GM18526 (cell line): ENCODE data around the gene PBLD.

Source experiments
- POLR2A ChIP-seq: IDR thresholded peaks from 3 replicates; pipeline ENCODE4 v1.6.1; 2011; ENCODE audit not compliant: insufficient read length; ENCODE audit errors: extremely low read depth

PBLD gene

DNA sequence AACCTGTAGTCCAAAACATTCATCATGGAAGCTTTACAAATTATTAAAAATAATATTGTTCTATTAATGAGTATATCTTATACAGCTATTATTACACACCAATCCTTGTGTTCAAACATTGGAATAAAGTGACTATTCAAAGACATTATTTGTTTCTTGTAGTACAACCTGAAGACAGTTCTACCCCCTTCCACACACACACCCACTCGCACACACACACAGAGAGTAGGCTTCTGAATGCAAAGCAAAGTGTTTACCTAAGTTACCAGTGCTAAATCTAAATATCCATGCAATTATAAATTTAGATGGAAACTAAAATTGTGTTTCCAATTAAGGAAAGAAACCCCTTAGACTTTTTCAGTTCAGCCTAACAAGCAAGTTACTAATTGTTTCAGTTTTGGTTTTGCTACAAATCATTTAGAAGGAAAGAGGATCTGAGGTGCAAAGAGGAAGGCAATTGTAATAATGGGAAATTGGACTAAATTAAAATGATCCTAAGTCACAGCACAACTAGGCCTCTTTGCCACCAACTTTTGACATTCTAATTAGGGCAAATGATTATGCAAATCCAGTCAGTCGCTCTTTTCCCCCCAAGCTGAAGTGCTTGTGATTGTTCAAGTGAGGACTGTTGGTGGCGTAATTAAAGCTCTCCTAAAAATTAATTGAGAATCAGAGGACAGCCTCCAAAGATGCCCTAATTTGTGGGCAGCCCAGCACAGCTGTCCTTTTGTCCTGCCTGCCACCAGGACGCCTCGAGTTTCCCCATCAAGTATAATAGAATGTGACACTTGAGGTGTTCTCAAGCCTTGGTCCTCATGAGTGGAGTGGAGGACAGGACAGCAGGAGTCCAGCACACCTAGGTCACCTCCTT lies 80.9 kb downstream of the PBLD start:
- TF ChIP-seq POLR2A, result no peak

DNA sequence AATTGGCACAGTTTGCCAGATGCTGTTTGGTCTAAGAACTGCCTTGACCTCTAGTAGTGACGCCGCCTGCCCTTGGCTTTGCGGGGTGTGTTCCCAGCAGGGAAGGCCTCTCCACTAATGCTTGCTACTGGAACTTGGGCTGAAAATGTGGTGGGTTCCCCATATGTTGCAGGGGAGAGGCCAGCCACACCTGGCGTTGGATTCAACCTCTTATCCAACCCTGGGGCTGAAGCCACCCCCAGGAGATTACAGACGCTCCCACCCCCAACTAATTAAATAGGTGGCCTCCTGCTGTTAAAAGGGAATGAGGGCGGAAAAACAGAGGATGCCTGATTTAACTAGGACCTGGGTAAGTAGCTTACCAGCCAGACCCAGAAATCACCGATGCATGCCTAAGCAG lies 81.6 kb downstream of the PBLD start:
- no peak for TF ChIP-seq POLR2A

DNA sequence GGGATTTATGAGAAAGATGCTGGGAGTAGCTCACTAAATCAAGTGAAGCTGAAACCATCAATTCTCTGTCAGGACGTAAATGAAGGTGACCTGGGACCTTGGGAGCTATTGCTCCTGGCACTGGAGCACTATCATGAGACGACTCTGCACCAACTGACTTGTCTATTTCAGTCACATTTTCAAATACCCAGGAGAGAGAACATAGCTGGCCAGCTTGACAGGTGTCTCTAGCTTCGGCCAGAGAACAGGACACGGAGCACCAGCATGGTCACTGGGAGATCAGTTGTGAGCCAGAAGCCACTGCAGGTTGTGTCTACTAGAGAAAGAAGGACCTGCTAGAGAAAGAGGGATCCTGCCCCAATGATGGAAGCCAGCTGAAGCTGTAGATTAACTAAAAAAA lies 83.4 kb downstream of the PBLD start:
- TF ChIP-seq POLR2A, result no peak

GRCh38 chr10:68247931-68248330 lies 84.8 kb downstream of the PBLD start:
- no peak for TF ChIP-seq POLR2A

DNA sequence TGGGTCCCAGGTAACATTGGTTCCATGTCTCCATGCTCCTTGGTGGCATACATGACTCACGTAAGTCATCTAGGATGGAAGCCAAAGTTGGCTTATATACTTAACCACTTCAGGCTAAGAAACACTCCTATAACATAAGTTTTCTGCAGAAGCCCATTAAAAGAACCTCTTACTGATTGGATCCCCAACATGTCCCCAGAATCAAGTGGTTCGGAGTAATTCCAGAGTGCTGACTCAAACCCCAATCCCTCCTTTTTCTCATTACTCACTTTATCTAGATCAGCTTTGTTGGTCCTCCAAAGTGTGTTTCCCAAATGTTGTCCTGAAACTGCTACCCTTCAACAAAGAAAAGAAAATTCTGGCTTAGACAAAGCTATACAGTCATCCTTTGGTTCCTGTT lies 90.7 kb downstream of the PBLD start:
- no peak for TF ChIP-seq POLR2A

DNA sequence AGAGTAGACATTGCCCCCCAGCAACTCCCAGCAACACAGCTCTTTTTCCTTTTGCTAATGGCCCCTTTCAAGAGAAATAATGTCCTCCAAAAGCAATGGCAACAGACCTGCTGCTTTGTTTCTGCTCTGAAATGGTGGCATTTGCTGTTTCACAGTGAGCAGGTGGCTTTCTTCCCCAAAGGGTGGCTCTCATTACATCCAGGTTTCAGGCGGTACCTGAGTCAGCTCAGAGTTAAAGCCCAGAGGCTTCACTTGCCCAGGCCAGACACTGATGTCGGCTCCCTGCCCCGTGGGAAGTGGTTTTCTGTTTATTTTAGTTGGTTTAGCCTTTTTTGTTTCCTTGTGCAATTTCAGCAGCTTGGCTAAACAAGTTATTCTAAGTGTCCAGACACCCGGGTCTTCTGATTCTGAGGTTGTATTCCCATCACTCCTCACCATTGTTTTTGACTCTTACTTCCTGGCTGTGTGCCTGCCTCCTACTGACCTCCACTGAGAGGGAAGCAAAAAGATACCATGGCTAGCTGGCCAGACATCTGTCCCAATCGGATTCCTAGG lies 93.1 kb downstream of the PBLD start:
- no peak for TF ChIP-seq POLR2A

- no peak for TF ChIP-seq POLR2A
Observed at GRCh38 chr10:68239069-68239468, 93.7 kb downstream of the PBLD start.

DNA sequence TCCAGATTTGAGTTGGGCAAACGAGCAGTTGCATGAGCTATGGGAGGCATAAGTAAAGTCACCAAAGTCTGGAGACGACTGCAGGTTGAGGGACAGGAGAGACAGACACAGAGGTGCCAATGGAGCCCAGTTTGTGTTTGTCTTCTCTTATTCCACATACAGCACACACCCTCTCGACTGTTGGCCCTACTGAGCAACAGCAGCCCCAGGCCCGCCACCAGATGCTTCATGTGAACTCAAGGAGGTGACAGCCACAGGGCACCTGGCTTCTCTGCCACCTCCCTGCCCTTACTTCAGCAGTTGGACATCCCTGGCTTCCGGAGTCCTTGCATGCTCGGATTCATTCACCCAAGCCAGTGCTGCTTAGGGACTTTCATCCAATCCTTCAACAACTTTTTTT lies 94.4 kb downstream of the PBLD start:
- TF ChIP-seq POLR2A, result no peak

DNA sequence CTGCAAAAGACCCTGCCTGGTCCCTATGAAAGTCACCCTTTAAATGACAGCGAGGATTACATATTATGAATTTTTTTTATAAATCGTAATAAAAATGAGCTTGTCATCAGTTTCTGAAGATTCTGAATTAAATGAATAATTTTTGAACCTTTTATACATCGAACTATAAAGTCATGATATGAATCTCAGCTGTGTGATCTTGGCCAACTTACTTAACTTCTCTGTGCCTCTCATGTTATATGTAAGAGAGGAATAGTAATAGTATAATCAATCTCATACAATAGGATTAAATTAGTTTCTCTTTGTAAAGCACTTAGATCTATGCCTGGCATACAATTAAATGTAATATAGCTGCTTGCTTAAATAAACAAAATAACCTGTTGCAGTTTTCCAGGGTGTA lies 95.6 kb downstream of the PBLD start:
- no peak for TF ChIP-seq POLR2A

DNA sequence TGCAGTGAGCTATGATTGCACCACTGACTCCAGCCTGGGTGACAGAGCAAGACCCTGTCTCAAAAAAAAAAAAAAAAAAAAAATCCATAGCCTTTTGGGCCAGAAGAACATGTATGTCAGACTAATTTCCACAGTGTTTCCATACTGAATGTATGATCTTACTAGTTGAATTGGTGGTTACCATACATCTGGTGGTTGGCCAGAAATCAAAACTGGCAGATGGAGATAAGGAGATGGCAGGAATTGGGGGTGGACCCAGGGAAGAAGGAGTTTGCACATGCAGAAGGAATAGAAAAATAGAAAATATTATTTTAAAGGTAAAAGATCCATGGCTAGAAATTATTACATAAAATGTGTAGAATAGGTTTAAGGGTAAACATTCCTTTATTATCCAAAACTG lies 97.1 kb downstream of the PBLD start:
- TF ChIP-seq POLR2A, result no peak

DNA sequence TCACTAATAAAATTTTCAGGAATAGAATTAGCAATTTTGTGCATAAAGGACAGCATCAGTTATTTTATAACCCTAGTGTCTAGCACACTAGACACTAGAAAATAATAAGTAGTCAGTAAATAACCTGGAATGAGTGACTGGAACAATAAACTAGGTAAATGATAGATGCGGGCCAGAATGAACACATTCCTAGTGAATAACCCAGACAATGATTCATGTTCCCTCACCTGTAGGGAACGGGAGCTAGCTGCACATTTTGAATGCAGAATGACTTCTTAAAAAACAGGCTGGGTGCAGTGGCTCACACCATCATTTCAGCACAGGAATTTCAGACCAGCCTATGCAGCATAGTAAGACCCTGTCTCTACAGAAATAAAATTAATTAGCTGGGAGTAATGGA lies 97.6 kb downstream of the PBLD start:
- TF ChIP-seq POLR2A, result no peak

GRCh38 chr10:68233046-68233445 lies 99.7 kb downstream of the PBLD start:
- TF ChIP-seq POLR2A, result no peak
